K562 (cell line): ENCODE data around the gene THUMPD2. TPM values are rescaled to one million over a fixed set of nuclear protein-coding genes. Genes with fewer than 3 reads are reported as not detected.

ENCODE experiments used
- ATAC-seq: fragments of 200-7000 bp; cut with Tn5 transposase; 3 replicates; pipeline ENCODE4 v1.9.1; 2020; ENCODE audit warnings: moderate library complexity
- BruUV-seq: library from RNA; stranded (reverse); fragments of 400-500 nt; replicated peaks from 2 replicates; lab custom pipeline; 2021; lab: Mats Ljungman, UMichigan
- CTCF ChIA-PET: fragments of 300-600 bp; formaldehyde crosslinking; extraction: SDS; loops from one replicate; lab custom pipeline; 2021; ENCODE audit warnings: low intra/inter-chr PET ratio; lab: Yijun Ruan, JAX
- POLR2A ChIA-PET: fragments of 300-600, 350-650 bp; sonication (Branson Sonifier 250); formaldehyde crosslinking; extraction: SDS; loops from one replicate; lab custom pipeline; 2021; ENCODE audit warnings: antibody characterized with exemption, inconsistent platforms; lab: Yijun Ruan, JAX
- DNase-seq, 4 experiments: peaks; one replicate each; pipeline versions ENCODE4 v3.0.0 to v3.0.0-alpha.2; 2011 to 2018; ENCODE audit warnings: low spot score in 3 of 4, mixed read lengths in 3 of 4; ENCODE audit errors: extremely low read depth in 1 of 4
- FAIRE-seq: peaks from 2 replicates; lab custom pipeline; 2011; peaks lifted over from hg19 to GRCh38; lab: Jason Lieb, UNC
- H2AFZ ChIP-seq: 2 replicates; pipeline ENCODE4 v1.6.0; 2011; ENCODE audit warnings: low read depth, low read length, control low read depth, inconsistent platforms
- H3K27ac ChIP-seq: fragments of 200-600 bp; 3 replicates; pipeline ENCODE4 v1.8.0; 2011; ENCODE audit warnings: low read depth, mild to moderate bottlenecking, control low read depth, inconsistent platforms, low read length, moderate library complexity, mixed read lengths; ENCODE audit errors: extremely low read depth
- H3K27me3 ChIP-seq, 2 experiments: fragments of 300-600 bp in 1 of 2; 2 replicates in 1 of 2; 3 replicates in 1 of 2; pipeline versions ENCODE4 v1.6.0 to v1.8.0; 2011; ENCODE audit warnings: inconsistent platforms in 2 of 2, low read length in 2 of 2, mild to moderate bottlenecking in 1 of 2, mixed read lengths in 1 of 2, moderate library complexity in 1 of 2; ENCODE audit not compliant: control insufficient read depth in 2 of 2, insufficient read depth in 2 of 2
- H3K36me3 ChIP-seq: fragments of 300-600 bp; 3 replicates; pipeline ENCODE4 v1.8.0; 2011; ENCODE audit warnings: mild to moderate bottlenecking, low read length, inconsistent platforms; ENCODE audit not compliant: control insufficient read depth, insufficient read depth
- H3K4me1 ChIP-seq, 2 experiments: fragments of 200-600 bp in 1 of 2; replicated peaks in 1 of 2; 2 replicates in 1 of 2; 3 replicates in 1 of 2; pipeline versions ENCODE4 v1.5.1 to v1.8.0; 2011; ENCODE audit warnings: inconsistent platforms in 2 of 2, low read length in 2 of 2, mild to moderate bottlenecking in 1 of 2, mixed read lengths in 1 of 2, moderate library complexity in 1 of 2; ENCODE audit not compliant: control insufficient read depth in 2 of 2, insufficient read depth in 2 of 2
- H3K4me2 ChIP-seq: 2 replicates; pipeline ENCODE4 v1.6.1; 2011; ENCODE audit warnings: low read length, control low read depth, inconsistent platforms, mixed read lengths; ENCODE audit not compliant: insufficient read depth
- H3K4me3 ChIP-seq: fragments of 200-600 bp; sonication (generic), shearing (Covaris generic); 2 replicates; pipeline ENCODE4 v1.5.1; 2016; ENCODE audit warnings: control low read depth, inconsistent platforms
- H3K79me2 ChIP-seq: fragments of 200-600 bp; 3 replicates; pipeline ENCODE4 v1.8.0; 2011; ENCODE audit warnings: low read length, inconsistent platforms; ENCODE audit not compliant: control insufficient read depth, insufficient read depth
- H3K9ac ChIP-seq, 2 experiments: 2 replicates each; pipeline versions ENCODE4 v1.6.0 to v1.6.1; 2011; ENCODE audit warnings: low read depth in 2 of 2, low read length in 2 of 2, control low read depth in 1 of 2, inconsistent platforms in 1 of 2, mild to moderate bottlenecking in 1 of 2, mixed read lengths in 1 of 2; ENCODE audit not compliant: insufficient read depth in 1 of 2
- H3K9me1 ChIP-seq: one replicate; pipeline ENCODE4 v1.6.0; 2011; ENCODE audit warnings: inconsistent platforms, mild to moderate bottlenecking, low read length, moderate library complexity; ENCODE audit not compliant: control insufficient read depth, insufficient read depth
- H3K9me3 ChIP-seq: replicated peaks from 2 replicates; pipeline ENCODE4 v1.5.1; 2011; ENCODE audit warnings: low read depth, low read length, inconsistent platforms; ENCODE audit not compliant: control insufficient read depth, insufficient read depth
- H4K20me1 ChIP-seq: replicated peaks from 2 replicates; pipeline ENCODE4 v1.6.1; 2011; ENCODE audit warnings: low read length, inconsistent platforms, mixed read lengths; ENCODE audit not compliant: control insufficient read depth, insufficient read depth
- CBFA2T3 ChIP-seq: fragments of 450-650 bp; IDR thresholded peaks from 2 replicates; pipeline ENCODE4 v1.6.1; 2017
- FOXM1 ChIP-seq, 2 experiments: fragments of 450-650 bp in 1 of 2; sonication (generic) in 1 of 2; formaldehyde crosslinking in 1 of 2; IDR thresholded peaks; 2 replicates each; pipeline versions ENCODE4 v1.6.1 to v1.9.0; 2017 to 2022; ENCODE audit warnings: low read depth in 2 of 2, mild to moderate bottlenecking in 2 of 2, missing genetic modification reagents in 1 of 2, moderate library complexity in 1 of 2
- MCM2 ChIP-seq: fragments of 450-650 bp; IDR thresholded peaks from 2 replicates; pipeline ENCODE4 v1.6.1; 2017; ENCODE audit warnings: low read depth, mild to moderate bottlenecking
- MCM7 ChIP-seq, 2 experiments: fragments of 450-650 bp; IDR thresholded peaks; 2 replicates each; pipeline ENCODE4 v1.6.1; 2016 to 2018
- MIER1 ChIP-seq: fragments of 450-650 bp; IDR thresholded peaks from 2 replicates; pipeline ENCODE4 v1.6.1; 2016; ENCODE audit warnings: antibody characterized with exemption, mild to moderate bottlenecking, low read depth
- NFYB ChIP-seq: IDR thresholded peaks from 2 replicates; pipeline ENCODE4 v1.6.1; 2011; ENCODE audit warnings: mild to moderate bottlenecking, moderate library complexity; ENCODE audit not compliant: insufficient read length; ENCODE audit errors: extremely low read depth
- NR3C1 ChIP-seq: sonication (generic); formaldehyde crosslinking; IDR thresholded peaks from 2 replicates; pipeline ENCODE4 v1.8.1; 2022; ENCODE audit warnings: missing genetic modification reagents
- RAD21 ChIP-seq, 2 experiments: fragments of 250-450 bp in 1 of 2; fragments of 450-650 bp in 1 of 2; sonication (Bioruptor Pico) in 1 of 2; formaldehyde crosslinking in 1 of 2; IDR thresholded peaks in 1 of 2; conservative IDR thresholded peaks in 1 of 2; 2 replicates each; pipeline versions ENCODE4 v1.4.0 to v1.8.0; 2020 to 2022; ENCODE audit warnings: mild to moderate bottlenecking in 2 of 2, moderate library complexity in 1 of 2
- SNIP1 ChIP-seq: fragments of 450-650 bp; IDR thresholded peaks from 2 replicates; pipeline ENCODE4 v1.7.1; 2017; ENCODE audit warnings: low read depth, mild to moderate bottlenecking
- STAT5A ChIP-seq: IDR thresholded peaks from 2 replicates; pipeline ENCODE4 v1.6.1; 2012; ENCODE audit warnings: low read length, inconsistent platforms, borderline replicate concordance
- TAF1 ChIP-seq: IDR thresholded peaks from 2 replicates; pipeline ENCODE4 v1.6.1; 2011; ENCODE audit warnings: mild to moderate bottlenecking, low read length, moderate library complexity; ENCODE audit not compliant: insufficient read depth, control insufficient read depth, severe bottlenecking; ENCODE audit errors: extremely low read depth
- TFAM ChIP-seq: fragments of 250-450 bp; sonication (Bioruptor Pico); conservative IDR thresholded peaks from 2 replicates; pipeline ENCODE4 v1.5.0; 2021; ENCODE audit warnings: mild to moderate bottlenecking, moderate library complexity
- XRCC4 ChIP-seq: IDR thresholded peaks from one replicate; pipeline ENCODE4 v1.6.1; 2011; ENCODE audit not compliant: insufficient read depth, insufficient read length; ENCODE audit errors: extremely low read depth
- ZNF830 ChIP-seq: fragments of 250-450 bp; sonication (Bioruptor Pico); IDR thresholded peaks from 2 replicates; pipeline ENCODE4 v1.5.0; 2021; ENCODE audit warnings: mild to moderate bottlenecking
- WGBS: fragments of 100-300 bp; shearing (Covaris generic); methylation state at CpG from one replicate; pipeline ENCODE4 v1.1.6; 2016; ENCODE audit warnings: low coverage, mixed read lengths; ENCODE audit not compliant: insufficient coverage; ENCODE audit errors: missing lambda C conversion rate; 5-methylcytosine and 5-hydroxymethylcytosine counted together
- in situ Hi-C: fragments of 300-500 bp; cut with MboI; formaldehyde crosslinking; loops from 4 replicates; pipeline ENCODE4 v1.15.0; 2018; ENCODE audit warnings: inconsistent platforms, mixed read lengths
- intact Hi-C: fragments of 100-400 bp; cut with micrococcal nuclease; formaldehyde crosslinking; loops from 2 replicates; pipeline ENCODE4 v1.14.2; 2022
- polyA plus RNA-seq, 8 experiments: library from polyadenylated mRNA; depleted of rRNA in 4 of 8; stranded (reverse) in 5 of 8; unstranded in 3 of 8; fragments of >200 nt; fragmentation: Nextera tagmentation in 2 of 8; fragmentation: Illumina TruSeq in 1 of 8; extraction: Ambion mirVana in 2 of 8; extraction: Trizol in 1 of 8; gene quantifications; 2 replicates each; pipeline versions ENCODE4 v1.2.1 to v1.2.3, GENCODE V29; 2011 to 2014; ENCODE audit warnings: inconsistent platforms in 1 of 8, missing spikeins in 1 of 8
- total RNA-seq, 7 experiments: library from RNA; depleted of rRNA in 6 of 7; stranded (reverse); fragments of >200 nt in 6 of 7; fragmentation: Illumina TruSeq in 2 of 7; extraction: Trizol in 2 of 7; gene quantifications; 2 replicates each; pipeline versions ENCODE4 v1.2.1 to v1.2.3, GENCODE V29; 2011 to 2021; ENCODE audit warnings: low replicate concordance in 1 of 7
- TF ChIP-seq, protein P1 (sequence below): fragments of 250-450 bp; sonication (Bioruptor Pico); IDR thresholded peaks from 2 replicates; pipeline ENCODE4 v1.4.0; 2020
- TF ChIP-seq, protein P2 (sequence below): sonication (generic); formaldehyde crosslinking; IDR thresholded peaks from 2 replicates; pipeline ENCODE4 v1.8.1; 2023; ENCODE audit warnings: missing genetic modification reagents, mild to moderate bottlenecking, borderline replicate concordance

THUMPD2 gene
- total and polyA plus RNA-seq, 9 of the 15 experiments (the other 6 are each of a cell fraction or from before 2014, with no cell fraction given), result 9.6 to 40.4 (median 24.0) TPM

DNA sequence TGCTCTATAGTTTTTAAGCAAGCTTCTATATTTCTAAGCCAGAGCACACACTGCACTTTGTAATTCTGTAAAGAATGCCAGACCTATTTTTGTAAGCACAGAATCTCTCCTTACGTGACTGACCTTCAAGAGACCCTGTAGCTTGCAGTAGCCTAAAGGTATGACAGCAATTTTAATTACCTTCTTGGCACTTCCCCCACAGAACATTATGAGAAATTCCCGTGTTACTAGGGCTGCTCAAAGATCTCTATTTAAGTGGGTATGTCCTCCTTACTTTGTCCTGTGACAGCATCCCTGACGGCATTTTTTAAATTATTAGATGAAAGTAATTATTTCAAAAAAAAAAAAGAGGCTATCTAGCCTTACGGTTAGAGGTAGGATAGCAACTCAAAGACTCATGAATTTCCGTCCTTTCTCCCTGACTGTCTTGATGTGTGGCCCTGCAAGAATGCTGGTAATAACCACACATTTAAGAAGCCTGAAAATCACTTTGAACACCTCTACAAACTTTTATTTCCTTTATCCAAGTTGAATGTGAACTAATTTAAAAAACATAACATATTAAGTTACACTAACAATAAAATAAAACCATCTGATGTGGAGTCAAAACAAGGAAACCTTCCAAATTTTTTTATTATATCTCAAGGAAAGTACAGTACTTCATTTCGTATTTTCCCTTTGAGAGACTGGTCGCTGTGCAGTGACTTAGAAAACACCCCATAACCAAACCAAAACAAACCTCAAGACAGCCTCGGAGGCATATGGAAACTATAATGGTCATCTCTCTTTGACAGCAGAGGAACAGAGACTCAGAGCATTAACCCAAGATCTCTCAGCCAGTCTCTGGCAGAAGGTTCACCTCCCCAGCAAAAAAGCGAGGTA, 54.9 kb downstream of the THUMPD2 start:
- Histone ChIP-seq H2AFZ (no peak overlapping the region), H3K4me2 (no peak overlapping the region), H3K9ac (no peak overlapping the region), H3K9me3 (no peaks in the 10 kb centered on the region), H3K9me1 (no peaks in the 10 kb centered on the region), H3K36me3 (no peaks in the 10 kb centered on the region), H4K20me1 (no peaks in the 10 kb centered on the region), H3K27me3 (peaks cover 10 to 27% of the 10 kb centered on the region in 2 experiments; a peak in 4 of 5 replicates), H3K4me1 (no peaks in the 10 kb centered on the region), H3K4me3 (no peak overlapping the region), H3K79me2 (no peaks in the 10 kb centered on the region), H3K27ac (no peak overlapping the region)
- in situ Hi-C loops (no loop called here), intact Hi-C loops (loop anchor here (10.0 kb wide), 1 partner anchor 659 kb away; no protein-coding TSS in a partner anchor)
- POLR2A ChIA-PET, result no interaction called here
- 4% methylated on average over 9 of the region's 9 CpGs for WGBS
- FAIRE-seq, result no peak
- CTCF ChIA-PET, result no interaction called here
- BruUV-seq, result no TSS peak
- no peak for DNase-seq
- no peak for ATAC-seq
- TF ChIP-seq XRCC4, result no peak
- no peak for TF ChIP-seq CBFA2T3
- TF ChIP-seq NR3C1 (CRISPR knock-in tag), result no peak
- TF ChIP-seq TAF1, result no peak
- no peak for TF ChIP-seq MCM2
- no peak for TF ChIP-seq ZNF830 (CRISPR knock-in tag)
- TF ChIP-seq STAT5A, result no peak
- TF ChIP-seq, protein P1, sequence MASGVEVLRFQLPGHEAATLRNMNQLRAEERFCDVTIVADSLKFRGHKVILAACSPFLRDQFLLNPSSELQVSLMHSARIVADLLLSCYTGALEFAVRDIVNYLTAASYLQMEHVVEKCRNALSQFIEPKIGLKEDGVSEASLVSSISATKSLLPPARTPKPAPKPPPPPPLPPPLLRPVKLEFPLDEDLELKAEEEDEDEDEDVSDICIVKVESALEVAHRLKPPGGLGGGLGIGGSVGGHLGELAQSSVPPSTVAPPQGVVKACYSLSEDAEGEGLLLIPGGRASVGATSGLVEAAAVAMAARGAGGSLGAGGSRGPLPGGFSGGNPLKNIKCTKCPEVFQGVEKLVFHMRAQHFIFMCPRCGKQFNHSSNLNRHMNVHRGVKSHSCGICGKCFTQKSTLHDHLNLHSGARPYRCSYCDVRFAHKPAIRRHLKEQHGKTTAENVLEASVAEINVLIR, result no peak
- no peak for TF ChIP-seq FOXM1 (IDR thresholded peaks at IDR 0.05; ENCODE audit: low read depth)
- no peak for TF ChIP-seq FOXM1 (CRISPR knock-in tag; IDR thresholded peaks at IDR 0.05; ENCODE audit: low read depth)
- TF ChIP-seq, protein P2, sequence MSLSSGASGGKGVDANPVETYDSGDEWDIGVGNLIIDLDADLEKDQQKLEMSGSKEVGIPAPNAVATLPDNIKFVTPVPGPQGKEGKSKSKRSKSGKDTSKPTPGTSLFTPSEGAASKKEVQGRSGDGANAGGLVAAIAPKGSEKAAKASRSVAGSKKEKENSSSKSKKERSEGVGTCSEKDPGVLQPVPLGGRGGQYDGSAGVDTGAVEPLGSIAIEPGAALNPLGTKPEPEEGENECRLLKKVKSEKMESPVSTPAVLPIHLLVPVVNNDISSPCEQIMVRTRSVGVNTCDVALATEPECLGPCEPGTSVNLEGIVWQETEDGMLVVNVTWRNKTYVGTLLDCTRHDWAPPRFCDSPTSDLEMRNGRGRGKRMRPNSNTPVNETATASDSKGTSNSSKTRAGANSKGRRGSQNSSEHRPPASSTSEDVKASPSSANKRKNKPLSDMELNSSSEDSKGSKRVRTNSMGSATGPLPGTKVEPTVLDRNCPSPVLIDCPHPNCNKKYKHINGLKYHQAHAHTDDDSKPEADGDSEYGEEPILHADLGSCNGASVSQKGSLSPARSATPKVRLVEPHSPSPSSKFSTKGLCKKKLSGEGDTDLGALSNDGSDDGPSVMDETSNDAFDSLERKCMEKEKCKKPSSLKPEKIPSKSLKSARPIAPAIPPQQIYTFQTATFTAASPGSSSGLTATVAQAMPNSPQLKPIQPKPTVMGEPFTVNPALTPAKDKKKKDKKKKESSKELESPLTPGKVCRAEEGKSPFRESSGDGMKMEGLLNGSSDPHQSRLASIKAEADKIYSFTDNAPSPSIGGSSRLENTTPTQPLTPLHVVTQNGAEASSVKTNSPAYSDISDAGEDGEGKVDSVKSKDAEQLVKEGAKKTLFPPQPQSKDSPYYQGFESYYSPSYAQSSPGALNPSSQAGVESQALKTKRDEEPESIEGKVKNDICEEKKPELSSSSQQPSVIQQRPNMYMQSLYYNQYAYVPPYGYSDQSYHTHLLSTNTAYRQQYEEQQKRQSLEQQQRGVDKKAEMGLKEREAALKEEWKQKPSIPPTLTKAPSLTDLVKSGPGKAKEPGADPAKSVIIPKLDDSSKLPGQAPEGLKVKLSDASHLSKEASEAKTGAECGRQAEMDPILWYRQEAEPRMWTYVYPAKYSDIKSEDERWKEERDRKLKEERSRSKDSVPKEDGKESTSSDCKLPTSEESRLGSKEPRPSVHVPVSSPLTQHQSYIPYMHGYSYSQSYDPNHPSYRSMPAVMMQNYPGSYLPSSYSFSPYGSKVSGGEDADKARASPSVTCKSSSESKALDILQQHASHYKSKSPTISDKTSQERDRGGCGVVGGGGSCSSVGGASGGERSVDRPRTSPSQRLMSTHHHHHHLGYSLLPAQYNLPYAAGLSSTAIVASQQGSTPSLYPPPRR (CRISPR knock-in tag), result no peak
- TF ChIP-seq RAD21 (CRISPR knock-in tag; conservative IDR thresholded peaks at IDR 0.05 in 1 of 2, IDR thresholded peaks at IDR 0.05 in 1 of 2), result no peak
- no peak for TF ChIP-seq NFYB
- TF ChIP-seq MIER1, result no peak
- no peak for TF ChIP-seq SNIP1
- TF ChIP-seq TFAM, result no peak
- no peak for TF ChIP-seq MCM7 (IDR thresholded peaks at IDR 0.05)
